ENCODE data around the gene SDCCAG8.

Gene SDCCAG8

DNA sequence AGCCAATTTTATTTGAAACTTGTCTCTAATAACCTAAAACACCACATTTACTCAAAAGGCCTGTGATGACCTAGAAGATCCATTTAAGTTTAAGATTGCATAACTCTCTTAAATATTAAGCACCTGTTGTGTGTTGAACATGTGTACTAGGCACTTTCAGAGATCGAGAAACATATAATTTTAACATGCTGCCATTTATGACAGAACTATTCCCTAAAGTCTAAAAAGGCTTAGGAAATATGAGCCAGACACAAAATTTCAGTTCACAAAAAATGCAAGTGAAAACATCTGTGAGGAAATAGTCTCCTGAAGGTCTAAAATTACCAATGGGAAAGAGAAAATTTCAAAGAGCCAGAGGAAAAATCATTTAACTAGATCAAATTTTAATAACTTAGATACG, 38.5 kb upstream of the SDCCAG8 start:
- Histone ChIP-seq H4K20me1 (ENCODE audit: insufficient read depth) (no peaks in the 10 kb centered on the region), H2AFZ (ENCODE audit: low read depth) (no peak overlapping the region), H3K27me3 (ENCODE audit: insufficient read depth, low read depth) (no peaks in the 10 kb centered on the region), H3K79me2 (ENCODE audit: insufficient read depth, low read depth) (no peaks in the 10 kb centered on the region), H3K27ac (no peak overlapping the region), H3K4me3 (IDR thresholded peaks at IDR 0.05; ENCODE audit: insufficient read depth, low read depth, low read length) (no peak overlapping the region), H3K4me2 (no peak overlapping the region), H3K36me3 (ENCODE audit: insufficient read depth) (no peaks in the 10 kb centered on the region; the same call in 1 of the 2 replicates), H3K4me1 (ENCODE audit: low read depth, poor library complexity, severe bottlenecking) (peaks cover 11% of the 10 kb centered on the region), H3K9ac (no peak overlapping the region)
- no peak for TF ChIP-seq CTCF (conservative IDR thresholded peaks at IDR 0.05; ENCODE audit: low read depth, low read length)

- H3K27me3 ChIP-seq (ENCODE audit: insufficient read depth, low read depth) = no peaks in the 10 kb centered on the region
- H4K20me1 ChIP-seq (ENCODE audit: insufficient read depth) = no peaks in the 10 kb centered on the region
- TF ChIP-seq CTCF (conservative IDR thresholded peaks at IDR 0.05; ENCODE audit: low read depth, low read length) = no peak
- H2AFZ ChIP-seq (ENCODE audit: low read depth) = no peak overlapping the region
- no peaks in the 10 kb centered on the region for H3K79me2 ChIP-seq (ENCODE audit: insufficient read depth, low read depth)
- no peaks in the 10 kb centered on the region; the same call in 1 of the 2 replicates for H3K36me3 ChIP-seq (ENCODE audit: insufficient read depth)
- H3K4me2 ChIP-seq = no peak overlapping the region
- H3K4me3 ChIP-seq (IDR thresholded peaks at IDR 0.05; ENCODE audit: insufficient read depth, low read depth, low read length) = no peak overlapping the region
- peaks cover 5% of the 10 kb centered on the region for H3K4me1 ChIP-seq (ENCODE audit: low read depth, poor library complexity, severe bottlenecking)
- no peak overlapping the region for H3K9ac ChIP-seq
- no peak overlapping the region for H3K27ac ChIP-seq
These were observed 37.8 kb upstream of the SDCCAG8 start for GRCh38 chr1:243218059-243218458.

DNA sequence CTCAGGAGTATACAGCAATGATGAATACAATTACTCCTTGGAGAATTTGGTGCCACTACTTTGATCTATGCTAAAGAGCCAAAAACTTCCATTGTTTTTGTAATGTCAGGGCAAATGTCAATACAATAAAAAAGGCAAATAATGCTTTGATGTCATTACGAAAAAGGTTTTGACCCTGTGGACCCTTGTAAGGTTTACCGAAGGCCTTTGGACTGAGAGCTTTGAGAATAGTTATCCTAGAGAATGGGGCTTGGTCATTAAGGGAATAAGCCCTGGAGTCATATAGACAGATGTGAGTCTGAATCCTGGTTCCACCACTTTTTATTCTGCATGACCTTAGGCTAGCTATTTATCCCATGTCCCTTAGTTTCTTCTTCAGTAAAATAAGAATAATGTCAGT, 28.2 kb upstream of the SDCCAG8 start:
- H3K9ac ChIP-seq = no peak overlapping the region
- no peak overlapping the region for H3K4me2 ChIP-seq
- no peak overlapping the region for H3K27ac ChIP-seq
- H3K36me3 ChIP-seq (ENCODE audit: insufficient read depth) = no peaks in the 10 kb centered on the region
- peaks cover 15% of the 10 kb centered on the region; the same call in 1 of the 2 replicates for H3K79me2 ChIP-seq (ENCODE audit: insufficient read depth, low read depth)
- H2AFZ ChIP-seq (ENCODE audit: low read depth) = no peak overlapping the region
- no peak overlapping the region for H3K4me3 ChIP-seq (IDR thresholded peaks at IDR 0.05; ENCODE audit: insufficient read depth, low read depth, low read length)
- no peak for TF ChIP-seq CTCF (conservative IDR thresholded peaks at IDR 0.05; ENCODE audit: low read depth, low read length)
- H3K27me3 ChIP-seq (ENCODE audit: insufficient read depth, low read depth) = no peaks in the 10 kb centered on the region
- peaks cover 17% of the 10 kb centered on the region for H3K4me1 ChIP-seq (ENCODE audit: low read depth, poor library complexity, severe bottlenecking)
- no peaks in the 10 kb centered on the region for H4K20me1 ChIP-seq (ENCODE audit: insufficient read depth)

DNA sequence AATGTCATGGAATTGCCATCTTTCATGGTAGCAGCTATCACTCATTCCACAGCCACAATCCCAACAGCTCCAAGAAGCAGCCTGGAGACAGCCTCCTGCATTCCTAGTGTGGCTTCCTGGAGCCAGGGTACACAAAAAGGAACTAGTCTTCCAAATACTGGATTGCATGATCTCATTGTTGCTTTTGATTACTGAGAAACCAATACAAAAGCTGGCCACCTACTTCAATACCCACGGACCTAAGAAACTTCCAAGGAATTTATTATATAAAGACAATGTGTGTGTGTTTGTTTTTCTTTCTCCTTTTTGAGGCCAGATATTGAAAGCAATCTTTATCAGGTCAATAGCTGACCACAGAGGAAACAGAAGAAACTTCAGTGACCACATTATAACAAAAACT, 26.3 kb upstream of the SDCCAG8 start:
- Histone ChIP-seq H3K27me3 (ENCODE audit: insufficient read depth, low read depth) (no peaks in the 10 kb centered on the region), H3K27ac (peak overlapping the region; percentile 5; the same call in 1 of the 2 replicates), H3K9ac (no peak overlapping the region), H3K4me1 (ENCODE audit: low read depth, poor library complexity, severe bottlenecking) (peaks cover 17% of the 10 kb centered on the region), H3K4me3 (IDR thresholded peaks at IDR 0.05; ENCODE audit: insufficient read depth, low read depth, low read length) (no peak overlapping the region), H3K4me2 (peak overlapping the region; percentile 15; the same call in 1 of the 2 replicates), H3K36me3 (ENCODE audit: insufficient read depth) (no peaks in the 10 kb centered on the region), H3K79me2 (ENCODE audit: insufficient read depth, low read depth) (peaks cover 21% of the 10 kb centered on the region; the same call in 1 of the 2 replicates), H2AFZ (ENCODE audit: low read depth) (no peak overlapping the region), H4K20me1 (ENCODE audit: insufficient read depth) (no peaks in the 10 kb centered on the region)
- TF ChIP-seq CTCF (conservative IDR thresholded peaks at IDR 0.05; ENCODE audit: low read depth, low read length) = no peak

All from KMS-11 (cell line).